ENCODE results near the gene ARPP21.

ARPP21 gene

GRCh38 chr3:35745351-35745750 is 106.0 kb downstream of the ARPP21 start:
- no peaks in the 10 kb centered on the region for H3K9me3 ChIP-seq
- no peak overlapping the region for H3K4me3 ChIP-seq (ENCODE audit: low read depth, low read length)
- DNase-seq = no peak
- H3K36me3 ChIP-seq = no peaks in the 10 kb centered on the region
- H3K27me3 ChIP-seq = no peaks in the 10 kb centered on the region; the same call in 1 of the 2 replicates
- H3K4me1 ChIP-seq = no peaks in the 10 kb centered on the region
- TF ChIP-seq CTCF (IDR thresholded peaks at IDR 0.05; ENCODE audit: low read depth, low read length) = no peak

- no peaks in the 10 kb centered on the region for H3K36me3 ChIP-seq
- H3K4me1 ChIP-seq = no peaks in the 10 kb centered on the region
- DNase-seq = no peak
- H3K4me3 ChIP-seq (ENCODE audit: low read depth, low read length) = no peak overlapping the region
- TF ChIP-seq CTCF (IDR thresholded peaks at IDR 0.05; ENCODE audit: low read depth, low read length) = no peak
- no peaks in the 10 kb centered on the region; the same call in 1 of the 2 replicates for H3K27me3 ChIP-seq
- H3K9me3 ChIP-seq = no peaks in the 10 kb centered on the region
Measured at GRCh38 chr3:35745802-35746484, 106.6 kb downstream of the ARPP21 start.

GRCh38 chr3:35746492-35746891 is 107.2 kb downstream of the ARPP21 start:
- Histone ChIP-seq H3K9me3 (no peaks in the 10 kb centered on the region), H3K36me3 (no peaks in the 10 kb centered on the region), H3K4me1 (no peaks in the 10 kb centered on the region), H3K27me3 (no peaks in the 10 kb centered on the region; the same call in 1 of the 2 replicates), H3K4me3 (ENCODE audit: low read depth, low read length) (no peak overlapping the region)
- no peak for TF ChIP-seq CTCF (IDR thresholded peaks at IDR 0.05; ENCODE audit: low read depth, low read length)
- DNase-seq = no peak

- no peak for TF ChIP-seq CTCF (IDR thresholded peaks at IDR 0.05; ENCODE audit: low read depth, low read length)
Measured at GRCh38 chr3:35748144-35748543, 108.8 kb downstream of the ARPP21 start.

GRCh38 chr3:35751207-35751606 is 111.9 kb downstream of the ARPP21 start:
- H3K4me1 ChIP-seq = no peaks in the 10 kb centered on the region
- H3K27me3 ChIP-seq = no peaks in the 10 kb centered on the region
- H3K36me3 ChIP-seq = no peaks in the 10 kb centered on the region
- H3K9me3 ChIP-seq = no peaks in the 10 kb centered on the region
- DNase-seq = no peak
- no peak overlapping the region for H3K4me3 ChIP-seq (ENCODE audit: low read depth, low read length)
- TF ChIP-seq CTCF (IDR thresholded peaks at IDR 0.05; ENCODE audit: low read depth, low read length) = no peak

More at GRCh38 chr3:35748144-35748543, 108.8 kb downstream of the ARPP21 start:
- no peaks in the 10 kb centered on the region for H3K4me1 ChIP-seq
- H3K9me3 ChIP-seq = no peaks in the 10 kb centered on the region
- no peak overlapping the region for H3K4me3 ChIP-seq (ENCODE audit: low read depth, low read length)
- no peak for DNase-seq
- H3K36me3 ChIP-seq = no peaks in the 10 kb centered on the region
- H3K27me3 ChIP-seq = no peaks in the 10 kb centered on the region; the same call in 1 of the 2 replicates

GRCh38 chr3:35757991-35758757 is 118.8 kb downstream of the ARPP21 start:
- Histone ChIP-seq H3K9me3 (no peaks in the 10 kb centered on the region), H3K36me3 (no peaks in the 10 kb centered on the region), H3K4me1 (no peaks in the 10 kb centered on the region), H3K4me3 (ENCODE audit: low read depth, low read length) (no peak overlapping the region), H3K27me3 (no peaks in the 10 kb centered on the region)
- no peak for TF ChIP-seq CTCF (IDR thresholded peaks at IDR 0.05; ENCODE audit: low read depth, low read length)
- DNase-seq = no peak
